Measurements from ENCODE around the gene PAIP1. TPM values are rescaled to one million over a fixed set of nuclear protein-coding genes. Genes with fewer than 3 reads are reported as not detected.
A peak's percentile ranks its signal among the peaks of the same experiment; 100 is the strongest.
"Not testable (repeated sequence)": the region's sequence is repeated elsewhere in the genome, so short reads cannot be mapped to it uniquely, and the experiment has no call there.

Gene PAIP1
- 131 and 141 TPM in 2 replicates for total RNA-seq
- polyA plus RNA-seq (2012) = 94.8 TPM

- peak; percentile 88 for DNase-seq (ENCODE audit: low read depth)
These were observed at the start of gene PAIP1 for GRCh38 chr5:43556857-43557542. PAIP1 (minus strand) TSS chr5:43557077; CDS start chr5:43556846, 231 bp downstream.

GRCh38 chr5:43606351-43606750, 49.5 kb upstream of the PAIP1 start:
- no peak for DNase-seq (ENCODE audit: low read depth)

- no peak for DNase-seq (ENCODE audit: low read depth)
These were observed 47.8 kb upstream of the PAIP1 start for GRCh38 chr5:43604699-43605098.

GRCh38 chr5:43603344-43604217, 46.7 kb upstream of the PAIP1 start:
- DNase-seq (ENCODE audit: low read depth) = peak; percentile 92

GRCh38 chr5:43602461-43603343, 45.8 kb upstream of the PAIP1 start, which contains the start of gene NNT:
NNT (plus strand) TSS chr5:43603180; CDS start chr5:43609196, 6,016 bp downstream.
- peak; percentile 70 for DNase-seq (ENCODE audit: low read depth)

- DNase-seq (ENCODE audit: low read depth) = peak; percentile 49
These were observed 44.8 kb upstream of the PAIP1 start for GRCh38 chr5:43601454-43602260.

- DNase-seq (ENCODE audit: low read depth) = not testable (repeated sequence)
These were observed 42.0 kb upstream of the PAIP1 start for GRCh38 chr5:43598927-43599326.

- DNase-seq (ENCODE audit: low read depth) = no peak
These were observed 35.5 kb upstream of the PAIP1 start for GRCh38 chr5:43592363-43592762.

- DNase-seq (ENCODE audit: low read depth) = no peak
These were observed 33.8 kb upstream of the PAIP1 start for GRCh38 chr5:43590700-43591099.

- DNase-seq (ENCODE audit: low read depth) = no peak
These were observed 32.4 kb upstream of the PAIP1 start for GRCh38 chr5:43589310-43589709.

GRCh38 chr5:43588842-43589241, 32.0 kb upstream of the PAIP1 start:
- no peak for DNase-seq (ENCODE audit: low read depth)

GRCh38 chr5:43584166-43584699, 27.4 kb upstream of the PAIP1 start:
- no peak for DNase-seq (ENCODE audit: low read depth)

- DNase-seq (ENCODE audit: low read depth) = no peak
These were observed 26.8 kb upstream of the PAIP1 start for GRCh38 chr5:43583724-43584123.

- DNase-seq (ENCODE audit: low read depth) = no peak
These were observed 25.5 kb upstream of the PAIP1 start for GRCh38 chr5:43582082-43583005.

GRCh38 chr5:43581398-43581797, 24.5 kb upstream of the PAIP1 start:
- DNase-seq (ENCODE audit: low read depth) = no peak

- DNase-seq (ENCODE audit: low read depth) = not testable (repeated sequence)
These were observed 23.7 kb upstream of the PAIP1 start for GRCh38 chr5:43580402-43581210.

GRCh38 chr5:43573058-43573457, 16.2 kb upstream of the PAIP1 start:
- peak; percentile 22 for DNase-seq (ENCODE audit: low read depth)

GRCh38 chr5:43572357-43572756, 15.5 kb upstream of the PAIP1 start:
- peak; percentile 36 for DNase-seq (ENCODE audit: low read depth)

Measured in myocyte (in vitro differentiated cells).